OCI-LY3 (cell line): Measurements from ENCODE around the gene REC8.

Experiments used
- CTCF ChIP-seq: fragments of 200-600, 300-600 bp; sonication (generic); IDR thresholded peaks from 2 replicates; pipeline ENCODE4 v1.5.1; 2014; ENCODE audit warnings: antibody characterized with exemption, low read length, low read depth
- EZH2phosphoT487 ChIP-seq: fragments of 200-600 bp; shearing (Covaris generic); IDR thresholded peaks from 2 replicates; pipeline ENCODE4 v1.6.1; 2018; ENCODE audit warnings: antibody characterized with exemption, mixed run types, low read depth

- no peak for TF ChIP-seq CTCF
- no peak for TF ChIP-seq EZH2phosphoT487
Observed at GRCh38 chr14:24132061-24132685, 39.7 kb upstream of the REC8 start.
